Measurements from ENCODE around the gene RHBDD2.
"Not testable (repeated sequence)": the region's sequence is repeated elsewhere in the genome, so short reads cannot be mapped to it uniquely, and the experiment has no call there.

Gene RHBDD2

GRCh38 chr7:75869776-75870379 is 9.0 kb upstream of the RHBDD2 start:
- H3K27me3 ChIP-seq (replicated peaks; ENCODE audit: control insufficient read depth, insufficient read depth, low read length): no peaks in the 10 kb centered on the region
- TF ChIP-seq, protein P1, sequence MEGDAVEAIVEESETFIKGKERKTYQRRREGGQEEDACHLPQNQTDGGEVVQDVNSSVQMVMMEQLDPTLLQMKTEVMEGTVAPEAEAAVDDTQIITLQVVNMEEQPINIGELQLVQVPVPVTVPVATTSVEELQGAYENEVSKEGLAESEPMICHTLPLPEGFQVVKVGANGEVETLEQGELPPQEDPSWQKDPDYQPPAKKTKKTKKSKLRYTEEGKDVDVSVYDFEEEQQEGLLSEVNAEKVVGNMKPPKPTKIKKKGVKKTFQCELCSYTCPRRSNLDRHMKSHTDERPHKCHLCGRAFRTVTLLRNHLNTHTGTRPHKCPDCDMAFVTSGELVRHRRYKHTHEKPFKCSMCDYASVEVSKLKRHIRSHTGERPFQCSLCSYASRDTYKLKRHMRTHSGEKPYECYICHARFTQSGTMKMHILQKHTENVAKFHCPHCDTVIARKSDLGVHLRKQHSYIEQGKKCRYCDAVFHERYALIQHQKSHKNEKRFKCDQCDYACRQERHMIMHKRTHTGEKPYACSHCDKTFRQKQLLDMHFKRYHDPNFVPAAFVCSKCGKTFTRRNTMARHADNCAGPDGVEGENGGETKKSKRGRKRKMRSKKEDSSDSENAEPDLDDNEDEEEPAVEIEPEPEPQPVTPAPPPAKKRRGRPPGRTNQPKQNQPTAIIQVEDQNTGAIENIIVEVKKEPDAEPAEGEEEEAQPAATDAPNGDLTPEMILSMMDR (IDR thresholded peaks at IDR 0.05; ENCODE audit: insufficient read depth, low read length, poor library complexity, severe bottlenecking): no peak
- H3K4me3 ChIP-seq (replicated peaks; ENCODE audit: low read depth, low read length): no peak overlapping the region
- DNase-seq (ENCODE audit: extremely low read depth, insufficient read length): no peak
- H3K36me3 ChIP-seq (ENCODE audit: control insufficient read depth, insufficient read depth, low read length): no peaks in the 10 kb centered on the region

GRCh38 chr7:75870557-75871161 is 8.2 kb upstream of the RHBDD2 start:
- no peaks in the 10 kb centered on the region for H3K36me3 ChIP-seq (ENCODE audit: control insufficient read depth, insufficient read depth, low read length)
- DNase-seq (ENCODE audit: extremely low read depth, insufficient read length): no peak
- TF ChIP-seq, protein P1 (IDR thresholded peaks at IDR 0.05; ENCODE audit: insufficient read depth, low read length, poor library complexity, severe bottlenecking): no peak
- no peak overlapping the region for H3K4me3 ChIP-seq (replicated peaks; ENCODE audit: low read depth, low read length)
- no peaks in the 10 kb centered on the region for H3K27me3 ChIP-seq (replicated peaks; ENCODE audit: control insufficient read depth, insufficient read depth, low read length)

DNA sequence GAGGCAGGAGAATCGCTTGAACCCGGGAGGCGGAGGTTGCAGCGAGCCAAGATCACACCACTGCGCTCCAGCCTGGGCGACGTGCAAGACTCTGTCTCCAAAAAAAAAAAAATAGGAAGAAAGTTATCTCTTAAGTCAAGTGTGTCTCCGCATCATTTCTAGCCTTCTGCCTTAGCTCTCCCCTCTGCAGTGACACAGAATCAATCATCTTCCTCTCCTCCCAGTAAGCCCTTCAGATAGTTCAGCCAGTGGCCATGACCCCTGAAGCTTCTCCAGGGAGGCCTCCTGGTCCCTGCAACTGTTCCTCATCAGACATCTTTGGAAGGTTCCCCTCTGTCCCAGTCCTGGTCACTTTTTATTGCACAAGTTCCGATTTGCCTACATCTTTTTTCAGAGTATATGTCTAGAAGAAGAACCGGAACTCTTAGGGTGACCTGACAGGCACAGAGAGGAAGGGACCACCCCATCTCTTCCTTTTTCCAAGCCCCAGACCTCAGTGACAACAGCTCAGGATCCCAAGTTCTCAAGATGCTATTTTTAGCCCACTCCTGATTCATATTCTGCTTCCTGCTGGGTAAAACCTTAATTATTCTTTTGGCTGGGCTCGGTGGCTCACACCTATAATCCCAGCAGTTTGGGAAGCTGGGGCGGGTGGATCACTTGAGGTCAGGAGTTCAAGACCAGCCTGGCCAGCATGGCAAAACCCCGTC is 6.6 kb upstream of the RHBDD2 start:
- DNase-seq (ENCODE audit: extremely low read depth, insufficient read length): no peak
- Histone ChIP-seq H3K4me3 (replicated peaks; ENCODE audit: low read depth, low read length) (no peak overlapping the region), H3K36me3 (ENCODE audit: control insufficient read depth, insufficient read depth, low read length) (no peaks in the 10 kb centered on the region), H3K27me3 (replicated peaks; ENCODE audit: control insufficient read depth, insufficient read depth, low read length) (no peaks in the 10 kb centered on the region)
- TF ChIP-seq, protein P1 (IDR thresholded peaks at IDR 0.05; ENCODE audit: insufficient read depth, low read length, poor library complexity, severe bottlenecking): no peak

DNA sequence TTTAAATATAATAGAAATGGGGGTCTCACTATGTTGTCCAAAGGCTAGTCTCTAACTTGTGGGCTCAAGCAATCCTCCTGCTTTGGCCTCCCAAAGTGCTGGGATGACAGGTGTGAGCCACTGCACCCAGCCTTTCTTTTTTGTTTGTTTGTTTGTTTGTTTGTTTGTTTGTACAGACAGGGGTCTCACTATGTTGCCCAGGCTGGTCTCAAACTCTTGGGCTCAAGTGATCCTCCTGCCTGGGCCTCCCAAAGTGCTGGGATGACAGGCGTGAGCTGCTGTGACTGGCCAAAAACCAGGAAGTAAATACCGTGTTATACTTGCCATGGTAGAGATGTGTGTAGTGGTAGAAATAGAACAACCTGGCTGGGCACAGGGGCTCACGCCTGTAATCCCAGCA is 4.7 kb upstream of the RHBDD2 start:
- H3K36me3 ChIP-seq (ENCODE audit: control insufficient read depth, insufficient read depth, low read length); DNase-seq (ENCODE audit: extremely low read depth, insufficient read length); H3K27me3 ChIP-seq (replicated peaks; ENCODE audit: control insufficient read depth, insufficient read depth, low read length); H3K4me3 ChIP-seq (replicated peaks; ENCODE audit: low read depth, low read length): not testable (repeated sequence)

- Histone ChIP-seq H3K4me3 (replicated peaks; ENCODE audit: low read depth, low read length) (no peak overlapping the region), H3K36me3 (ENCODE audit: control insufficient read depth, insufficient read depth, low read length) (no peaks in the 10 kb centered on the region), H3K27me3 (replicated peaks; ENCODE audit: control insufficient read depth, insufficient read depth, low read length) (no peaks in the 10 kb centered on the region)
- TF ChIP-seq, protein P1 (IDR thresholded peaks at IDR 0.05; ENCODE audit: insufficient read depth, low read length, poor library complexity, severe bottlenecking): no peak
- no peak for DNase-seq (ENCODE audit: extremely low read depth, insufficient read length)
These were observed 3.4 kb upstream of the RHBDD2 start for GRCh38 chr7:75875113-75876080.
